ENCODE measurements around the gene GAB2.

The GAB2 gene

GRCh38 chr11:78221396-78222315 is 196.0 kb downstream of the GAB2 start:
- DNase-seq (ENCODE audit: low read depth in 3 of 3), result no peak

GRCh38 chr11:78220218-78221157 is 197.1 kb downstream of the GAB2 start:
- no peak for DNase-seq (ENCODE audit: low read depth in 3 of 3)

DNA sequence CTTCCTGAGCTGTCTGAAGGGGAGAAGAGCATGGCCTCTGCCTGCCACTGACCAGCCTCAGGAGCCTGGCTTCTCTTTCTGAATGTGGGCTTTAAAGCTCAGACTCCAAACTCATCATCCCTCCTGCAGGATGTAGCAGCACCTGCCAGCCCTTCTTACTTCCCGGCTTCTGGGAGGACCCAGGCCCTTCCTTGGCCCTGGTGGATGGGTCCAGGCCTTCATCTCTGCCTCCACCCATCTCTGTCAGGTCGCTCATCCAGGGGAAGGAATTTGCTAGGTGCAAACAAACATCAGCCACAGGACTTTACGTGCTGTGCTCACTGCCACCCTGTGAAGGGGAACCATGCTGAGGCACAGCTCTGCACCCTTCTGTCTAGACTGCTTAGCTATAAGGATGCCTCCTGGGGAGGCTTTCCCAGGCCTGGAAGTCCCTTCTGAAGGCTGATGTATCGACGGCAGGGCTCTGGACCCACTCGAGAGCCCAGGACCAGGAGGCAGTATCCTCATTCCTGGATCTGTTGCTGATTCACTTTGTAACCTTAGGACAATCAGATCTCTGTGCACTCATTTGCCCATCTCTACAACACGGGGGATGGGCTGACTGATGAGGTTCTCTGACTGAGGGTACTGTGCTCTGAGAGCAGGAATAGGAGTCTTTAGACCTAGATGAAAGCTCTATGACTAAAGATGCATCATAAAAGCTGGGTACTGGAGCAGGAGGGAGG is 198.0 kb downstream of the GAB2 start:
- DNase-seq (ENCODE audit: low read depth in 3 of 3), result no peak

- DNase-seq (ENCODE audit: low read depth in 3 of 3), result no peak
These were observed 198.7 kb downstream of the GAB2 start for GRCh38 chr11:78218707-78219492.

- no peak for DNase-seq (ENCODE audit: low read depth in 3 of 3)
These were observed 199.7 kb downstream of the GAB2 start for GRCh38 chr11:78217650-78218541.

GRCh38 chr11:78216571-78217287 is 200.9 kb downstream of the GAB2 start:
- DNase-seq (ENCODE audit: low read depth in 3 of 3), result no peak

DNA sequence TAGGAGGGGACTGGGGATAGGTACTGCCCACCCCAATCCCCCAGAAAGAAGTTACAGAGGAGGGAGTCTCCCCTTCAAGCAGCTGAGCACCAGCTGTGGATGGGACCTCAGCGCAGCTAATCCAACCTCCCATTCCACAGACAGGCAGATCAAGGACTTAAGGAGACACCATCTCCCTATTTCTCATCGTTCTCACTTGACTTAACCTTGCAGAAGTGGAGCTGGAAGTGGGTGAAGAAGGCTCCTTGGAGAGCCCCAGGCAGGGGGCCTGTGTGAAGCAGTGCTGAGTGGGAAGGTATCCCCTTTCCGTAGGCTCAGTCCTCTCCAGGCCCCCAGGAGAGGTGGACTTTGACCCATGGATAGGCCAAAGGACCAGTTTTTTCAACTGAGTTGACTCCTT is 201.6 kb downstream of the GAB2 start:
- DNase-seq (ENCODE audit: low read depth in 3 of 3), result no peak

GRCh38 chr11:78214331-78215194 is 203.1 kb downstream of the GAB2 start:
- no peak for DNase-seq (ENCODE audit: low read depth in 3 of 3)

DNA sequence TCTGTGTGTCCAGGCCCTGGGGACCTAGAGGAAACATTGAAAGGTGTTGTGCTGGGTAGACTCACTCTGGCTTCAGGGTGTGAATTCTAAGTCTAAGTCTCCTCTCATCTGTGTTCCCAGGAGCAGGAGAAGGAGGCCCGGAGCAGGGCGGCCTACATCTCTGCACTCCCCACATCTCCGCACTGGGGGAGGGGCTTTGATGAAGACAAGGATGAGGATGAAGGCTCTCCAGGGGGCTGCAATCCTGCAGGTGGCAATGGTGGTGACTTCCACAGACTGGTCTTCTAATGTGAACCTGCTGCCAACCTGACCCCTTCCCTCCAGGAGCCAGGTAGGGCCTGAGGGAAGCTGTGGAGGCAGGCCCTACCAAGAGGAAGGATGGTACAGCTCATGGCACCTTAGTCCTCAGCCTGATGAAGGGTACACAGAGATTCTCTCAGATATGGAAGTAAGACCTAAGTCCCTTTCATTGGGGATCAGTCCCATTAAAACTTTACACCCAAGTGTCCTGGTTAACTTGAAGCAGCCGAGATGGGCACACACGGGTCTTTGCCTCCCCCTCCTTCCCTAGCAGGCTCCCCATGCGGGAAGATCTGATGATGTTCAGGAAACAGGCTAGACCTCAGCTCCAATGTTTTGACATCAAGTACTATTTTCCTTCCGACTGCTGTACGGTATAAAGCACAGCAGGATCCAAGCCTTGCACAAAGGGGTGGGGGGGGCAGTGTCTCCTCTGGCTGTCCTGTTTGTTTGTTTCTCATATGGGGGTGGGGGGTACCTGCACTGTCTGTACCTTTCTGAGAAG is 203.9 kb downstream of the GAB2 start:
- DNase-seq (ENCODE audit: low read depth in 3 of 3), result no peak

DNA sequence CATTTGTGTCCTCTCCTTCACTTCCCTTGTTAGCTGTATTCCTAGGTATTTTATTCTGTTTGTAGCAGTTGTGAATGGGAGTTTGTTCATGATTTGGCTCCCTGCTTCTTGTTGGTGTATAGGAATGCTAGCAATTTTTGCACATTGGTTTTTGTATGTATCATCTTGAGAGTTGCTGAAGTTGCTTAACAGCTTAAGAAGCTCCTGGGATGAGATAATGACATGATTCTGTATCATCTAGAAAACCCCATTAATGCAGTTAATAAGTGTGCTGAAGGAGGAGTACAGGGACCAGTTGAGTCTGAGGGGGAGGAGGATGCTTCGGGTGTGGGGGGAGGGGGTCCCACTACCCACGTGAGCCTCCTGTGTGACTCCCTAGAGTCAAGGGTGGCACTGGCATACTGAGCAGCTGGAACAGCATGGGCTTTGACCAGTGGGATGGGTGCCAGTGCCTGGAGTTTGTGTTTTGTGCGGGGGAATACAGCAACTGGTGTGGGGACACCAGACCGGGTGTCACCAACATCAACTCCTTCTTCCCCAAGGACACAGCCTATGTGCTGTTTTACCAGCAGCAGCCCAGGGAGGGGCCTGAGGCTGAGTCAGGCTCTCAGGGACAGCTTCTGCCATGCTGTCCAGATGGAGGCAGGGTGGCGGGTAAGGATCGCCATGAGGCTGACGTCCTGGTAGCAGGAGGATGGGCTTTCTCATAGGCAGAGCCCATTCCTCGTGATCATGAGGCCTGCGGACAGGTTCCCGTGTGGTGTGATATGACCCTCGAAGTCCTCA is 204.8 kb downstream of the GAB2 start:
- no peak for DNase-seq (ENCODE audit: low read depth in 3 of 3)

DNA sequence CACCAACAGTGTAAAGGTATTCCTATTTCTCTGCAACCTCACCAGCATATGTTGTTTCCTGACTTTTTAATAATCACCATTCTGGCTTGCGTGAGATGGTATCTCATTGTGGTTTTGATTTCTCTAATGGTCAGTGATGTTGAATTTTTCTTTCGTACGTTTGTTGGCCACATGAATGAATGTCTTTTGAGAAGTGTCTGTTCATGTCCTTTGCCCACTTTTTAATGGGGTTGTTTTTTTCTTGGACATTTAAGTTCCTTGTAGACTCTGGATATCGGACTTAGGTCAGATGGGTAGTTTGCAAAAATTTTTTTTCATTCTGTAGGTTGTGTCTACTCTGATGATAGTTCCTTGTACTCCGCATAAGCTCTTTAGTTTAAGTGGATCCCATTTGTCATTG is 206.1 kb downstream of the GAB2 start:
- DNase-seq (ENCODE audit: low read depth in 3 of 3), result no peak

DNA sequence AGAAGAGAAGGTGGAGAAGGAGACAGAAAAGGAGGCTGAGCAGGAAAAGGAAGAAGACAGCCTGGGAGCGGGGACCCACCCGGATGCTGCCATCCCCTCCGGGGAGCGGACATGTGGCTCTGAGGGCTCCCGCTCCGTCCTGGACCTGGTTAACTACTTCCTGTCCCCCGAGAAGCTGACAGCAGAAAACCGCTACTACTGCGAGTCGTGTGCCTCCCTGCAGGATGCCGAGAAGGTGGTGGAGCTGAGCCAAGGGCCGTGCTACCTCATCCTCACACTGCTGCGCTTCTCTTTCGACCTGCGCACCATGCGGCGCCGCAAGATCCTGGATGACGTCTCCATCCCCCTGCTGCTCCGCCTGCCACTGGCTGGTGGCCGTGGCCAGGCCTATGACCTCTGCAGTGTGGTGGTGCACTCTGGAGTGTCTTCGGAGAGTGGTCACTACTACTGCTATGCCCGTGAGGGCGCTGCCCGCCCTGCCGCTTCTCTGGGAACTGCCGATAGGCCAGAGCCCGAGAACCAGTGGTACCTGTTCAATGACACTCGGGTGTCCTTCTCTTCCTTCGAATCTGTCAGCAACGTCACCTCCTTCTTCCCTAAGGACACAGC is 207.5 kb downstream of the GAB2 start:
- no peak for DNase-seq (ENCODE audit: low read depth in 3 of 3)

DNA sequence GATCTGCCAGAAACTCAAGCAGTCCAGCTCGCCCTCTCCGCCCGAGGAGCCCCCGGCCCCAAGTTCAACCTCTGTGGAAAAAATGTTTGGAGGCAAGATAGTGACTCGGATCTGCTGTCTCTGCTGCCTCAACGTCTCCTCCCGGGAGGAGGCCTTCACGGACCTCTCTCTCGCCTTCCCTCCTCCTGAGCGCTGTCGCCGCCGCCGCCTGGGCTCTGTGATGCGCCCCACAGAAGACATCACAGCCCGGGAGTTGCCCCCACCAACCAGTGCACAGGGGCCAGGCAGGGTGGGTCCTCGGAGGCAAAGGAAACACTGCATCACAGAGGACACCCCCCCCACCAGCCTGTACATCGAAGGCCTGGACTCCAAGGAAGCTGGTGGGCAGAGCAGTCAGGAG is 208.1 kb downstream of the GAB2 start:
- DNase-seq (ENCODE audit: low read depth in 3 of 3), result no peak

- no peak for DNase-seq (ENCODE audit: low read depth in 3 of 3)
These were observed 209.1 kb downstream of the GAB2 start for GRCh38 chr11:78208257-78209165.

DNA sequence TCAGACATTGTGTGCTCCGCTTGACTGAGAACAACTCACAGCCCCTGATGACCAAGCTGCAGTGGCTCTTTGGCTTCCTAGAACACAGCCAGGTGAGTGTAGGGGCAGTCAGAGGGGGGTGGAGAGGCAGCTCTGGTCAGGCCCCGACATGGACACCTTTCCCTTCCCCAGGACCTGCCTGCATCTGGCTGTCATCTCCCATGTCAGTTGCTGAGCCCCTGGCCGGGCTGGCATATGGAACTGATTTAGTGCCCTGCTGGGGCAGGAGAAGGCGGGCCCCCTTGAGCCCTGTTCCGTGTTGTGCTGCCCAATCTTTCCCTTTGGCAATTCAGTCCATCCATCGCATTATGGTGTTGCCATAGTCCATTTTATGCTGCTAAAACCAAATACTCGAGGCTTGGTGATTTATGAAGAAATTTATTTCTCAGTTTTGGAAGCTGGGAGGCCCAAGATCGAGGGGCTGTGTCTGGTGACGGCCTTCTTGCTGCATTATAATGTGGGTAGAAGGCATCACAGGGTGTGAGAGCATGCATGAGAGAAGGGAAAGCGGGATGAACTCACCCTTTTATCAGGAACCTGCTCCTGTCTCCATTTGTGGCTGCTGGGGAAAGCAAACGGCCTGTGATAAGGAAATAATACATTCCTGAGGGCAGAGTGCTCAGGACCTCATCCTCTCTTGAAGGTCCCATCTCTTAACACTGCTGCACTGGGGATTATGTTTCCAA is 209.9 kb downstream of the GAB2 start:
- no peak for DNase-seq (ENCODE audit: low read depth in 3 of 3)
